HCT116 (cell line): Measurements from ENCODE around the gene ACACB. TPM values are rescaled to one million over a fixed set of nuclear protein-coding genes. Genes with fewer than 3 reads are reported as not detected.

Source experiments
- ATAC-seq: fragments of 200-7000 bp; cut with Tn5 transposase; 2 replicates; pipeline ENCODE4 v1.9.1; 2020; ENCODE audit warnings: mild to moderate bottlenecking, moderate library complexity
- BruUV-seq: library from RNA; stranded (reverse); fragments of 400-500 nt; replicated peaks from 2 replicates; lab custom pipeline; 2021; lab: Mats Ljungman, UMichigan
- CTCF ChIA-PET: fragments of 300-600 bp; sonication (Branson Sonifier 250); formaldehyde crosslinking; loops from one replicate; lab custom pipeline; 2021; ENCODE audit warnings: antibody characterized with exemption; lab: Charles Lee
- POLR2A ChIA-PET: fragments of 300-600, 350-600 bp; sonication (Branson Sonifier 250); formaldehyde crosslinking; loops from one replicate; lab custom pipeline; 2021; ENCODE audit warnings: antibody characterized with exemption; lab: Charles Lee
- RAD21 ChIA-PET, 2 experiments: fragments of 300-600 bp; sonication (Branson Sonifier 250); formaldehyde crosslinking; loops; one replicate each; lab custom pipeline; 2023; ENCODE audit warnings: low total read pairs in 2 of 2; ENCODE audit not compliant: uncharacterized antibody in 2 of 2, unreplicated experiment in 2 of 2, low non-redundant PET in 1 of 2; lab: Charles Lee
- DNase-seq: peaks from one replicate; pipeline ENCODE4 v3.0.0-alpha.2; 2010; ENCODE audit warnings: low read depth, low spot score
- H2AFZ ChIP-seq: fragments of 200-600 bp; shearing (Covaris generic), sonication (generic); 2 replicates; pipeline ENCODE4 v1.6.1; 2017; ENCODE audit warnings: low read depth, mixed run types, mixed read lengths, antibody characterized with exemption, low read length; ENCODE audit not compliant: poor library complexity, severe bottlenecking
- H3K27ac ChIP-seq: 2 replicates; pipeline ENCODE4 v1.5.1; 2012; ENCODE audit warnings: low read depth, low read length
- H3K27me3 ChIP-seq: fragments of 200-600 bp; sonication (generic); 2 replicates; pipeline ENCODE4 v1.6.1; 2016; ENCODE audit warnings: mixed run types, low read length, mixed read lengths; ENCODE audit not compliant: insufficient read depth
- H3K36me3 ChIP-seq, 2 experiments: fragments of 200-500 bp in 1 of 2; fragments of 200-600 bp in 1 of 2; sonication (Bioruptor generic) in 1 of 2; sonication (generic) in 1 of 2; 2 replicates each; pipeline versions ENCODE4 v1.5.1 to v1.6.1; 2014 to 2016; ENCODE audit warnings: low read length in 2 of 2, inconsistent platforms in 1 of 2, mixed read lengths in 1 of 2, mixed run types in 1 of 2; ENCODE audit not compliant: insufficient read depth in 2 of 2, control insufficient read depth in 1 of 2
- H3K4me1 ChIP-seq, 2 experiments: fragments of 200-600 bp in 1 of 2; sonication (generic) in 1 of 2; 2 replicates each; pipeline versions ENCODE4 v1.5.1 to v1.6.1; 2012 to 2017; ENCODE audit warnings: low read length in 2 of 2, inconsistent platforms in 1 of 2, mild to moderate bottlenecking in 1 of 2, mixed read lengths in 1 of 2, mixed run types in 1 of 2, moderate library complexity in 1 of 2; ENCODE audit not compliant: insufficient read depth in 2 of 2, control insufficient read depth in 1 of 2
- H3K4me2 ChIP-seq: fragments of 200-600 bp; sonication (generic); 2 replicates; pipeline ENCODE4 v1.6.1; 2017; ENCODE audit warnings: mixed run types, low read length, mixed read lengths
- H3K4me3 ChIP-seq, 2 experiments: fragments of 200-600 bp in 1 of 2; sonication (generic) in 1 of 2; replicated peaks in 1 of 2; 2 replicates each; pipeline ENCODE4 v1.5.1; 2011 to 2016; ENCODE audit warnings: low read length in 2 of 2, control low read depth in 1 of 2, low read depth in 1 of 2, mild to moderate bottlenecking in 1 of 2, mixed read lengths in 1 of 2, mixed run types in 1 of 2
- H3K79me2 ChIP-seq: fragments of 200-600 bp; sonication (generic); 2 replicates; pipeline ENCODE4 v1.6.1; 2017; ENCODE audit warnings: mild to moderate bottlenecking, mixed run types, low read length, moderate library complexity, mixed read lengths; ENCODE audit not compliant: insufficient read depth
- H3K9ac ChIP-seq: fragments of 200-600 bp; sonication (generic); 2 replicates; pipeline ENCODE4 v1.6.1; 2016; ENCODE audit warnings: low read length, mixed read lengths
- H3K9me2 ChIP-seq: fragments of 200-600 bp; sonication (generic), shearing (Covaris generic); 2 replicates; pipeline ENCODE4 v1.6.1; 2017; ENCODE audit warnings: mixed run types, mild to moderate bottlenecking, moderate library complexity; ENCODE audit not compliant: insufficient read depth
- H3K9me3 ChIP-seq, 2 experiments: fragments of 200-500 bp in 1 of 2; fragments of 200-600 bp in 1 of 2; sonication (Bioruptor generic) in 1 of 2; sonication (generic) in 1 of 2; 2 replicates each; pipeline ENCODE4 v1.6.1; 2014 to 2017; ENCODE audit warnings: low read length in 2 of 2, mixed read lengths in 2 of 2, inconsistent platforms in 1 of 2, low read depth in 1 of 2, mild to moderate bottlenecking in 1 of 2, mixed run types in 1 of 2, moderate library complexity in 1 of 2; ENCODE audit not compliant: control insufficient read depth in 1 of 2, insufficient read depth in 1 of 2
- H4K20me1 ChIP-seq: fragments of 200-600 bp; sonication (generic), shearing (Covaris generic); 2 replicates; pipeline ENCODE4 v1.6.1; 2017; ENCODE audit warnings: mixed run types, mild to moderate bottlenecking, moderate library complexity; ENCODE audit not compliant: insufficient read depth
- CEBPB ChIP-seq: IDR thresholded peaks from 2 replicates; pipeline ENCODE4 v1.6.1; 2012; ENCODE audit warnings: low read depth
- ELF1 ChIP-seq: IDR thresholded peaks from 2 replicates; pipeline ENCODE4 v1.6.1; 2012; ENCODE audit warnings: low read depth, borderline replicate concordance
- EZH2 ChIP-seq: fragments of 200-600 bp; sonication (generic); IDR thresholded peaks from 2 replicates; pipeline ENCODE4 v1.6.1; 2017; ENCODE audit warnings: antibody characterized with exemption, mixed run types
- FOSL1 ChIP-seq: IDR thresholded peaks from 2 replicates; pipeline ENCODE4 v1.6.1; 2012; ENCODE audit warnings: low read depth
- JUND ChIP-seq: IDR thresholded peaks from 2 replicates; pipeline ENCODE4 v1.6.1; 2012
- POLR2A ChIP-seq: IDR thresholded peaks from 2 replicates; pipeline ENCODE4 v1.7.0; 2011; ENCODE audit warnings: borderline replicate concordance; ENCODE audit not compliant: insufficient read depth, insufficient read length; ENCODE audit errors: extremely low read depth
- RAD21 ChIP-seq: IDR thresholded peaks from 2 replicates; pipeline ENCODE4 v1.6.1; 2012; ENCODE audit warnings: low read depth, mild to moderate bottlenecking
- SP1 ChIP-seq: IDR thresholded peaks from 2 replicates; pipeline ENCODE4 v1.6.1; 2012; ENCODE audit warnings: low read depth
- SRF ChIP-seq: IDR thresholded peaks from 2 replicates; pipeline ENCODE4 v1.6.1; 2012; ENCODE audit warnings: low read depth
- TCF7L2 ChIP-seq: IDR thresholded peaks from 2 replicates; pipeline ENCODE4 v1.7.0; 2011; ENCODE audit warnings: borderline replicate concordance, inconsistent platforms; ENCODE audit not compliant: insufficient read depth, insufficient read length; ENCODE audit errors: extremely low read depth
- ZFX ChIP-seq: fragments of 450-650 bp; IDR thresholded peaks from 2 replicates; pipeline ENCODE4 v1.6.1; 2017
- ZNF274 ChIP-seq: fragments of 200-500 bp; sonication (Bioruptor generic); IDR thresholded peaks from 2 replicates; pipeline ENCODE4 v1.6.1; 2014; ENCODE audit warnings: mild to moderate bottlenecking, low read depth, low read length, inconsistent platforms
- intact Hi-C: fragments of 100-400 bp; cut with micrococcal nuclease; formaldehyde crosslinking; loops from 2 replicates; pipeline ENCODE4 v1.10.0; 2022
- total RNA-seq: library from RNA; stranded (reverse); gene quantifications from one replicate; pipeline ENCODE4 v1.2.1, GENCODE V29; 2021; ENCODE audit not compliant: unreplicated experiment
- TF ChIP-seq, protein P1 (sequence below), 3 experiments: fragments of 200-600 bp in 1 of 3; sonication (generic) in 1 of 3; IDR thresholded peaks in 2 of 3; conservative IDR thresholded peaks in 1 of 3; 2 replicates each; pipeline ENCODE4 v1.5.1; 2012 to 2017; ENCODE audit warnings: low read depth in 2 of 3, low read length in 2 of 3, antibody characterized with exemption in 1 of 3, borderline replicate concordance in 1 of 3, control low read depth in 1 of 3, mild to moderate bottlenecking in 1 of 3, mixed read lengths in 1 of 3, mixed run types in 1 of 3, moderate library complexity in 1 of 3; ENCODE audit not compliant: insufficient read depth in 1 of 3
- TF ChIP-seq, protein P2 (sequence below): IDR thresholded peaks from 2 replicates; pipeline ENCODE4 v1.6.1; 2011; ENCODE audit warnings: mild to moderate bottlenecking, low read length, moderate library complexity; ENCODE audit not compliant: insufficient replicate concordance; ENCODE audit errors: extremely low read depth
- TF ChIP-seq, protein P3 (sequence below): IDR thresholded peaks from 2 replicates; pipeline ENCODE4 v1.6.1; 2012; ENCODE audit warnings: low read depth

The ACACB gene
- total RNA-seq, 1 experiment from 2014 or later = 11.1 TPM

- TF ChIP-seq, protein P1, sequence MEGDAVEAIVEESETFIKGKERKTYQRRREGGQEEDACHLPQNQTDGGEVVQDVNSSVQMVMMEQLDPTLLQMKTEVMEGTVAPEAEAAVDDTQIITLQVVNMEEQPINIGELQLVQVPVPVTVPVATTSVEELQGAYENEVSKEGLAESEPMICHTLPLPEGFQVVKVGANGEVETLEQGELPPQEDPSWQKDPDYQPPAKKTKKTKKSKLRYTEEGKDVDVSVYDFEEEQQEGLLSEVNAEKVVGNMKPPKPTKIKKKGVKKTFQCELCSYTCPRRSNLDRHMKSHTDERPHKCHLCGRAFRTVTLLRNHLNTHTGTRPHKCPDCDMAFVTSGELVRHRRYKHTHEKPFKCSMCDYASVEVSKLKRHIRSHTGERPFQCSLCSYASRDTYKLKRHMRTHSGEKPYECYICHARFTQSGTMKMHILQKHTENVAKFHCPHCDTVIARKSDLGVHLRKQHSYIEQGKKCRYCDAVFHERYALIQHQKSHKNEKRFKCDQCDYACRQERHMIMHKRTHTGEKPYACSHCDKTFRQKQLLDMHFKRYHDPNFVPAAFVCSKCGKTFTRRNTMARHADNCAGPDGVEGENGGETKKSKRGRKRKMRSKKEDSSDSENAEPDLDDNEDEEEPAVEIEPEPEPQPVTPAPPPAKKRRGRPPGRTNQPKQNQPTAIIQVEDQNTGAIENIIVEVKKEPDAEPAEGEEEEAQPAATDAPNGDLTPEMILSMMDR (IDR thresholded peaks at IDR 0.05 in 2 of 3, conservative IDR thresholded peaks at IDR 0.05 in 1 of 3; ENCODE audit: borderline replicate concordance in 1 of 3, insufficient read depth in 1 of 3, low read depth in 2 of 3, low read length in 2 of 3) = no peak
- TF ChIP-seq JUND (no peak), FOSL1 (no peak), POLR2A (no peak), ZNF274 (no peak)
These were observed 157.0 kb downstream of the ACACB start (continued) for GRCh38 chr12:109273354-109273753.

GRCh38 chr12:109274381-109274780, 158.0 kb downstream of the ACACB start:
- H3K9me2 ChIP-seq = no peaks in the 10 kb centered on the region
- ATAC-seq (no peak), DNase-seq (no peak)
- no peaks in the 10 kb centered on the region for H4K20me1 ChIP-seq
- ChIA-PET RAD21 (no interaction called here), CTCF (no interaction called here), POLR2A (no interaction called here)
- no peak overlapping the region for H3K4me2 ChIP-seq
- no peaks in the 10 kb centered on the region for H3K36me3 ChIP-seq
- no peak overlapping the region for H2AFZ ChIP-seq
- no TSS peak for BruUV-seq
- H3K27me3 ChIP-seq = no peaks in the 10 kb centered on the region
- H3K4me1 ChIP-seq = no peaks in the 10 kb centered on the region
- no peak overlapping the region for H3K27ac ChIP-seq
- H3K79me2 ChIP-seq = no peaks in the 10 kb centered on the region
- no peaks in the 10 kb centered on the region for H3K9me3 ChIP-seq
- intact Hi-C loops = no loop called here
- no peak overlapping the region for H3K9ac ChIP-seq
- no peak overlapping the region for H3K4me3 ChIP-seq
- TF ChIP-seq TCF7L2 = no peak
- TF ChIP-seq CEBPB = no peak
- TF ChIP-seq ELF1 = no peak
- TF ChIP-seq ZFX = no peak
- TF ChIP-seq, protein P1 (IDR thresholded peaks at IDR 0.05 in 2 of 3, conservative IDR thresholded peaks at IDR 0.05 in 1 of 3; ENCODE audit: borderline replicate concordance in 1 of 3, insufficient read depth in 1 of 3, low read depth in 2 of 3, low read length in 2 of 3) = no peak
- no peak for TF ChIP-seq SRF
- TF ChIP-seq EZH2 = no peak
- TF ChIP-seq RAD21 = no peak
- TF ChIP-seq FOSL1 = no peak
- TF ChIP-seq, protein P2, sequence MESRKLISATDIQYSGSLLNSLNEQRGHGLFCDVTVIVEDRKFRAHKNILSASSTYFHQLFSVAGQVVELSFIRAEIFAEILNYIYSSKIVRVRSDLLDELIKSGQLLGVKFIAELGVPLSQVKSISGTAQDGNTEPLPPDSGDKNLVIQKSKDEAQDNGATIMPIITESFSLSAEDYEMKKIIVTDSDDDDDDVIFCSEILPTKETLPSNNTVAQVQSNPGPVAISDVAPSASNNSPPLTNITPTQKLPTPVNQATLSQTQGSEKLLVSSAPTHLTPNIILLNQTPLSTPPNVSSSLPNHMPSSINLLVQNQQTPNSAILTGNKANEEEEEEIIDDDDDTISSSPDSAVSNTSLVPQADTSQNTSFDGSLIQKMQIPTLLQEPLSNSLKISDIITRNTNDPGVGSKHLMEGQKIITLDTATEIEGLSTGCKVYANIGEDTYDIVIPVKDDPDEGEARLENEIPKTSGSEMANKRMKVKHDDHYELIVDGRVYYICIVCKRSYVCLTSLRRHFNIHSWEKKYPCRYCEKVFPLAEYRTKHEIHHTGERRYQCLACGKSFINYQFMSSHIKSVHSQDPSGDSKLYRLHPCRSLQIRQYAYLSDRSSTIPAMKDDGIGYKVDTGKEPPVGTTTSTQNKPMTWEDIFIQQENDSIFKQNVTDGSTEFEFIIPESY = no peak
- TF ChIP-seq POLR2A = no peak
- TF ChIP-seq SP1 = no peak
- TF ChIP-seq, protein P3, sequence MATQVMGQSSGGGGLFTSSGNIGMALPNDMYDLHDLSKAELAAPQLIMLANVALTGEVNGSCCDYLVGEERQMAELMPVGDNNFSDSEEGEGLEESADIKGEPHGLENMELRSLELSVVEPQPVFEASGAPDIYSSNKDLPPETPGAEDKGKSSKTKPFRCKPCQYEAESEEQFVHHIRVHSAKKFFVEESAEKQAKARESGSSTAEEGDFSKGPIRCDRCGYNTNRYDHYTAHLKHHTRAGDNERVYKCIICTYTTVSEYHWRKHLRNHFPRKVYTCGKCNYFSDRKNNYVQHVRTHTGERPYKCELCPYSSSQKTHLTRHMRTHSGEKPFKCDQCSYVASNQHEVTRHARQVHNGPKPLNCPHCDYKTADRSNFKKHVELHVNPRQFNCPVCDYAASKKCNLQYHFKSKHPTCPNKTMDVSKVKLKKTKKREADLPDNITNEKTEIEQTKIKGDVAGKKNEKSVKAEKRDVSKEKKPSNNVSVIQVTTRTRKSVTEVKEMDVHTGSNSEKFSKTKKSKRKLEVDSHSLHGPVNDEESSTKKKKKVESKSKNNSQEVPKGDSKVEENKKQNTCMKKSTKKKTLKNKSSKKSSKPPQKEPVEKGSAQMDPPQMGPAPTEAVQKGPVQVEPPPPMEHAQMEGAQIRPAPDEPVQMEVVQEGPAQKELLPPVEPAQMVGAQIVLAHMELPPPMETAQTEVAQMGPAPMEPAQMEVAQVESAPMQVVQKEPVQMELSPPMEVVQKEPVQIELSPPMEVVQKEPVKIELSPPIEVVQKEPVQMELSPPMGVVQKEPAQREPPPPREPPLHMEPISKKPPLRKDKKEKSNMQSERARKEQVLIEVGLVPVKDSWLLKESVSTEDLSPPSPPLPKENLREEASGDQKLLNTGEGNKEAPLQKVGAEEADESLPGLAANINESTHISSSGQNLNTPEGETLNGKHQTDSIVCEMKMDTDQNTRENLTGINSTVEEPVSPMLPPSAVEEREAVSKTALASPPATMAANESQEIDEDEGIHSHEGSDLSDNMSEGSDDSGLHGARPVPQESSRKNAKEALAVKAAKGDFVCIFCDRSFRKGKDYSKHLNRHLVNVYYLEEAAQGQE = no peak
